Bronchial epithelial cell (primary cell): ENCODE measurements around the gene PPL. TPM values are rescaled to one million over a fixed set of nuclear protein-coding genes. Genes with fewer than 3 reads are reported as not detected.
"Not testable (repeated sequence)": the region's sequence is repeated elsewhere in the genome, so short reads cannot be mapped to it uniquely, and the experiment has no call there.

ENCODE experiments used
- DNase-seq: peaks from one replicate; pipeline ENCODE4 v3.0.0-alpha.2; 2010; ENCODE audit warnings: low read depth
- FAIRE-seq: peaks from 2 replicates; lab custom pipeline; 2011; peaks lifted over from hg19 to GRCh38; lab: Jason Lieb, UNC
- H3K27me3 ChIP-seq: 2 replicates; pipeline ENCODE4 v1.5.1; 2011; ENCODE audit warnings: low read length; ENCODE audit not compliant: control insufficient read depth, insufficient read depth
- H3K36me3 ChIP-seq: 2 replicates; pipeline ENCODE4 v1.5.1; 2011; ENCODE audit warnings: low read length; ENCODE audit not compliant: control insufficient read depth, insufficient read depth
- H3K4me3 ChIP-seq: 2 replicates; pipeline ENCODE4 v1.5.1; 2011; ENCODE audit warnings: mild to moderate bottlenecking, low read depth, low read length, control low read depth
- CTCF ChIP-seq: IDR thresholded peaks from 2 replicates; pipeline ENCODE4 v1.5.1; 2011; ENCODE audit warnings: mild to moderate bottlenecking, moderate library complexity, low read length, control low read depth, inconsistent platforms; ENCODE audit not compliant: insufficient read depth, severe bottlenecking
- total RNA-seq: library from RNA; depleted of rRNA; stranded (reverse); fragments of >200 nt; gene quantifications from 2 replicates; pipeline ENCODE4 v1.2.1, GENCODE V29; 2014

The PPL gene
- total RNA-seq, 1 donor from 2014 or later = 184 TPM

GRCh38 chr16:4972938-4973587 lies 36.1 kb upstream of the PPL start:
- DNase-seq = no peak
- H3K4me3 ChIP-seq = no peak overlapping the region
- TF ChIP-seq CTCF = no peak
- H3K27me3 ChIP-seq = no peaks in the 10 kb centered on the region
- FAIRE-seq = no peak
- no peaks in the 10 kb centered on the region for H3K36me3 ChIP-seq

GRCh38 chr16:4970010-4970409 lies 33.1 kb upstream of the PPL start:
- Histone ChIP-seq H3K4me3 (no peak overlapping the region), H3K27me3 (no peaks in the 10 kb centered on the region), H3K36me3 (no peaks in the 10 kb centered on the region)
- no peak for TF ChIP-seq CTCF
- DNase-seq = no peak
- no peak for FAIRE-seq

GRCh38 chr16:4968879-4969483 lies 32.0 kb upstream of the PPL start:
- H3K27me3 ChIP-seq = no peaks in the 10 kb centered on the region
- FAIRE-seq (no peak), DNase-seq (no peak)
- no peaks in the 10 kb centered on the region for H3K36me3 ChIP-seq
- H3K4me3 ChIP-seq = no peak overlapping the region
- no peak for TF ChIP-seq CTCF

GRCh38 chr16:4968278-4968677 lies 31.3 kb upstream of the PPL start:
- H3K27me3 ChIP-seq, H3K4me3 ChIP-seq, DNase-seq, FAIRE-seq, H3K36me3 ChIP-seq: not testable (repeated sequence)

- no peaks in the 10 kb centered on the region for H3K27me3 ChIP-seq
- no peak overlapping the region for H3K4me3 ChIP-seq
- FAIRE-seq (no peak), DNase-seq (no peak)
- no peak for TF ChIP-seq CTCF
- no peaks in the 10 kb centered on the region for H3K36me3 ChIP-seq
Measured at GRCh38 chr16:4966736-4967453, 29.9 kb upstream of the PPL start.

- FAIRE-seq, H3K36me3 ChIP-seq, DNase-seq: not testable (repeated sequence)
Measured at GRCh38 chr16:4963527-4963926, 26.6 kb upstream of the PPL start.

More at GRCh38 chr16:4963527-4963926, 26.6 kb upstream of the PPL start:
- not testable (repeated sequence) for H3K27me3 ChIP-seq, H3K4me3 ChIP-seq
